ENCODE data around the gene HGD.

DNA sequence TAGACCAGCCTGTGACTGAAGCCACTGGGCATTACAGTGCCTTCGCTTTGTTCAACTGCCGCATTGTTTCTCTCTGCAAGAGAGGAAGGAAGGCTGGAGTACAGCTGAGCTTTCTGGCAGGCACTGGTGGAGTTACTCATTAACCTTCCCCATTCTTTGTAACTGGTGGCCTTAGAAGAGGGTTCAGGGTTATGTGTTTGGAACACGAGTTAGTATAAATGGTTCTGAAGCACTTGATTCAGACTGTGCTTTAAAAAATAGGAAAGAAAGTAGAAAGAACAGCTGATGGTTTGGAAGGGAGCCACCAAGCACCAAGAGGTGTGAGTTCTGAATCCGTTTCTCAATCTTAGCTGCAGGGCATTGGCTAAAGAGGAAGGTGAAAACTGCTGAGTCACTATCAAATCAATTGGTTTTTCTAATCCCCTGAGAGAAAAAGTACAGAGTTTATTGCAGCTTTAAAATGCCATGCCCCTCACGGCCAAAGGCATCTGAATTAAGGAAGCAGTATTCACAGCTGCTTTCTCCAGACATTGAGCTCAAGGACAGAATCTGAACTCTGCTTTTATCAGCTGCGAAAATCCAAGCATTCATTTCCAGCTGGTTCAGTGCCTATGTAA lies 3.6 kb downstream of the HGD start:
- TF ChIP-seq ETV6 (CRISPR knock-in tag; IDR thresholded peaks at IDR 0.05) (no peak), FOXK1 (CRISPR knock-in tag; IDR thresholded peaks at IDR 0.05) (no peak), NR3C1 (CRISPR knock-in tag; conservative IDR thresholded peaks at IDR 0.05; ENCODE audit: low read depth) (no peak), JUN (CRISPR knock-in tag; IDR thresholded peaks at IDR 0.05) (no peak)
- TF ChIP-seq, protein P1, sequence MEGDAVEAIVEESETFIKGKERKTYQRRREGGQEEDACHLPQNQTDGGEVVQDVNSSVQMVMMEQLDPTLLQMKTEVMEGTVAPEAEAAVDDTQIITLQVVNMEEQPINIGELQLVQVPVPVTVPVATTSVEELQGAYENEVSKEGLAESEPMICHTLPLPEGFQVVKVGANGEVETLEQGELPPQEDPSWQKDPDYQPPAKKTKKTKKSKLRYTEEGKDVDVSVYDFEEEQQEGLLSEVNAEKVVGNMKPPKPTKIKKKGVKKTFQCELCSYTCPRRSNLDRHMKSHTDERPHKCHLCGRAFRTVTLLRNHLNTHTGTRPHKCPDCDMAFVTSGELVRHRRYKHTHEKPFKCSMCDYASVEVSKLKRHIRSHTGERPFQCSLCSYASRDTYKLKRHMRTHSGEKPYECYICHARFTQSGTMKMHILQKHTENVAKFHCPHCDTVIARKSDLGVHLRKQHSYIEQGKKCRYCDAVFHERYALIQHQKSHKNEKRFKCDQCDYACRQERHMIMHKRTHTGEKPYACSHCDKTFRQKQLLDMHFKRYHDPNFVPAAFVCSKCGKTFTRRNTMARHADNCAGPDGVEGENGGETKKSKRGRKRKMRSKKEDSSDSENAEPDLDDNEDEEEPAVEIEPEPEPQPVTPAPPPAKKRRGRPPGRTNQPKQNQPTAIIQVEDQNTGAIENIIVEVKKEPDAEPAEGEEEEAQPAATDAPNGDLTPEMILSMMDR (IDR thresholded peaks at IDR 0.05), result no peak
- TF ChIP-seq, protein P2, sequence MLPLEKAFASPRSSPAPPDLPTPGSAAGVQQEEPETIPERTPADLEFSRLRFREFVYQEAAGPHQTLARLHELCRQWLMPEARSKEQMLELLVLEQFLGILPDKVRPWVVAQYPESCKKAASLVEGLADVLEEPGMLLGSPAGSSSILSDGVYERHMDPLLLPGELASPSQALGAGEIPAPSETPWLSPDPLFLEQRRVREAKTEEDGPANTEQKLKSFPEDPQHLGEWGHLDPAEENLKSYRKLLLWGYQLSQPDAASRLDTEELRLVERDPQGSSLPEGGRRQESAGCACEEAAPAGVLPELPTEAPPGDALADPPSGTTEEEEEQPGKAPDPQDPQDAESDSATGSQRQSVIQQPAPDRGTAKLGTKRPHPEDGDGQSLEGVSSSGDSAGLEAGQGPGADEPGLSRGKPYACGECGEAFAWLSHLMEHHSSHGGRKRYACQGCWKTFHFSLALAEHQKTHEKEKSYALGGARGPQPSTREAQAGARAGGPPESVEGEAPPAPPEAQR (CRISPR knock-in tag; IDR thresholded peaks at IDR 0.05), result no peak
- TF ChIP-seq, protein P3, sequence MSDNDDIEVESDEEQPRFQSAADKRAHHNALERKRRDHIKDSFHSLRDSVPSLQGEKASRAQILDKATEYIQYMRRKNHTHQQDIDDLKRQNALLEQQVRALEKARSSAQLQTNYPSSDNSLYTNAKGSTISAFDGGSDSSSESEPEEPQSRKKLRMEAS (CRISPR knock-in tag; IDR thresholded peaks at IDR 0.05), result no peak
- TF ChIP-seq, protein P4, sequence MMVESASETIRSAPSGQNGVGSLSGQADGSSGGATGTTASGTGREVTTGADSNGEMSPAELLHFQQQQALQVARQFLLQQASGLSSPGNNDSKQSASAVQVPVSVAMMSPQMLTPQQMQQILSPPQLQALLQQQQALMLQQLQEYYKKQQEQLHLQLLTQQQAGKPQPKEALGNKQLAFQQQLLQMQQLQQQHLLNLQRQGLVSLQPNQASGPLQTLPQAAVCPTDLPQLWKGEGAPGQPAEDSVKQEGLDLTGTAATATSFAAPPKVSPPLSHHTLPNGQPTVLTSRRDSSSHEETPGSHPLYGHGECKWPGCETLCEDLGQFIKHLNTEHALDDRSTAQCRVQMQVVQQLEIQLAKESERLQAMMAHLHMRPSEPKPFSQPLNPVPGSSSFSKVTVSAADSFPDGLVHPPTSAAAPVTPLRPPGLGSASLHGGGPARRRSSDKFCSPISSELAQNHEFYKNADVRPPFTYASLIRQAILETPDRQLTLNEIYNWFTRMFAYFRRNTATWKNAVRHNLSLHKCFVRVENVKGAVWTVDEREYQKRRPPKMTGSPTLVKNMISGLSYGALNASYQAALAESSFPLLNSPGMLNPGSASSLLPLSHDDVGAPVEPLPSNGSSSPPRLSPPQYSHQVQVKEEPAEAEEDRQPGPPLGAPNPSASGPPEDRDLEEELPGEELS (CRISPR knock-in tag; IDR thresholded peaks at IDR 0.05), result no peak
- TF ChIP-seq, protein P5, sequence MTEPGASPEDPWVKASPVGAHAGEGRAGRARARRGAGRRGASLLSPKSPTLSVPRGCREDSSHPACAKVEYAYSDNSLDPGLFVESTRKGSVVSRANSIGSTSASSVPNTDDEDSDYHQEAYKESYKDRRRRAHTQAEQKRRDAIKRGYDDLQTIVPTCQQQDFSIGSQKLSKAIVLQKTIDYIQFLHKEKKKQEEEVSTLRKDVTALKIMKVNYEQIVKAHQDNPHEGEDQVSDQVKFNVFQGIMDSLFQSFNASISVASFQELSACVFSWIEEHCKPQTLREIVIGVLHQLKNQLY (CRISPR knock-in tag; IDR thresholded peaks at IDR 0.05), result no peak
- TF ChIP-seq, protein P6, sequence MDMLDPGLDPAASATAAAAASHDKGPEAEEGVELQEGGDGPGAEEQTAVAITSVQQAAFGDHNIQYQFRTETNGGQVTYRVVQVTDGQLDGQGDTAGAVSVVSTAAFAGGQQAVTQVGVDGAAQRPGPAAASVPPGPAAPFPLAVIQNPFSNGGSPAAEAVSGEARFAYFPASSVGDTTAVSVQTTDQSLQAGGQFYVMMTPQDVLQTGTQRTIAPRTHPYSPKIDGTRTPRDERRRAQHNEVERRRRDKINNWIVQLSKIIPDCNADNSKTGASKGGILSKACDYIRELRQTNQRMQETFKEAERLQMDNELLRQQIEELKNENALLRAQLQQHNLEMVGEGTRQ (CRISPR knock-in tag; IDR thresholded peaks at IDR 0.05), result no peak
- TF ChIP-seq, protein P7, sequence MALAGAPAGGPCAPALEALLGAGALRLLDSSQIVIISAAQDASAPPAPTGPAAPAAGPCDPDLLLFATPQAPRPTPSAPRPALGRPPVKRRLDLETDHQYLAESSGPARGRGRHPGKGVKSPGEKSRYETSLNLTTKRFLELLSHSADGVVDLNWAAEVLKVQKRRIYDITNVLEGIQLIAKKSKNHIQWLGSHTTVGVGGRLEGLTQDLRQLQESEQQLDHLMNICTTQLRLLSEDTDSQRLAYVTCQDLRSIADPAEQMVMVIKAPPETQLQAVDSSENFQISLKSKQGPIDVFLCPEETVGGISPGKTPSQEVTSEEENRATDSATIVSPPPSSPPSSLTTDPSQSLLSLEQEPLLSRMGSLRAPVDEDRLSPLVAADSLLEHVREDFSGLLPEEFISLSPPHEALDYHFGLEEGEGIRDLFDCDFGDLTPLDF (CRISPR knock-in tag; IDR thresholded peaks at IDR 0.05), result no peak

Measured in WTC11 (cell line).